Fibroblast of lung (primary cell): ENCODE results near the gene SLC38A6. TPM values are rescaled to one million over a fixed set of nuclear protein-coding genes. Genes with fewer than 3 reads are reported as not detected.

ENCODE experiments used
- DNase-seq, 2 donors: peaks; one replicate each; pipeline versions ENCODE4 v3.0.0 to v3.0.0-alpha.2; 2010; ENCODE audit warnings: low read depth in 2 of 2
- H2AFZ ChIP-seq: 2 replicates; pipeline ENCODE4 v1.5.1; 2012; ENCODE audit warnings: low read length, control low read depth, inconsistent platforms
- H3K27ac ChIP-seq: 2 replicates; pipeline ENCODE4 v1.5.1; 2011; ENCODE audit warnings: low read length, control low read depth; ENCODE audit not compliant: insufficient read depth
- H3K27me3 ChIP-seq: 2 replicates; pipeline ENCODE4 v1.5.1; 2011; ENCODE audit warnings: mild to moderate bottlenecking, low read length; ENCODE audit not compliant: control insufficient read depth, insufficient read depth
- H3K36me3 ChIP-seq: 2 replicates; pipeline ENCODE4 v1.5.1; 2011; ENCODE audit warnings: low read length; ENCODE audit not compliant: control insufficient read depth, insufficient read depth
- H3K4me1 ChIP-seq: 2 replicates; pipeline ENCODE4 v1.5.1; 2011; ENCODE audit warnings: low read length; ENCODE audit not compliant: control insufficient read depth, insufficient read depth; ENCODE audit errors: extremely low read depth
- H3K4me2 ChIP-seq: 2 replicates; pipeline ENCODE4 v1.5.1; 2011; ENCODE audit warnings: low read length, control low read depth; ENCODE audit not compliant: insufficient read depth; ENCODE audit errors: extremely low read depth
- H3K4me3 ChIP-seq, 4 experiments: fragments of 200-600 bp in 1 of 4; sonication (generic) in 1 of 4; replicated peaks in 1 of 4; 2 replicates each; pipeline ENCODE4 v1.5.1; 2011 to 2016; ENCODE audit warnings: low read length in 4 of 4, low read depth in 3 of 4, mild to moderate bottlenecking in 3 of 4, control low read depth in 2 of 4, inconsistent platforms in 1 of 4, mixed read lengths in 1 of 4; ENCODE audit not compliant: insufficient read depth in 1 of 4; ENCODE audit errors: control extremely low read depth in 1 of 4
- H3K79me2 ChIP-seq: 2 replicates; pipeline ENCODE4 v1.5.1; 2012; ENCODE audit warnings: mild to moderate bottlenecking, low read length, inconsistent platforms; ENCODE audit not compliant: control insufficient read depth, insufficient read depth
- H3K9ac ChIP-seq: 2 replicates; pipeline ENCODE4 v1.5.1; 2011; ENCODE audit warnings: mild to moderate bottlenecking, low read length, control low read depth; ENCODE audit not compliant: insufficient read depth
- H3K9me3 ChIP-seq: 2 replicates; pipeline ENCODE4 v1.5.1; 2012; ENCODE audit warnings: low read depth, low read length; ENCODE audit not compliant: control insufficient read depth, insufficient read depth
- H4K20me1 ChIP-seq: 2 replicates; pipeline ENCODE4 v1.5.1; 2011; ENCODE audit warnings: low read length; ENCODE audit not compliant: control insufficient read depth, insufficient read depth; ENCODE audit errors: extremely low read depth
- EZH2 ChIP-seq: IDR thresholded peaks from 2 replicates; pipeline ENCODE4 v1.5.1; 2012; ENCODE audit warnings: low read length, control low read depth, mild to moderate bottlenecking; ENCODE audit errors: missing control alignments
- polyA plus RNA-seq, 2 donors: library from polyadenylated mRNA; depleted of rRNA in 1 of 2; stranded (reverse) in 1 of 2; unstranded in 1 of 2; fragments of >200 nt; gene quantifications; 2 replicates each; pipeline ENCODE4 v1.2.1, GENCODE V29; 2011 to 2012; ENCODE audit warnings: missing spikeins in 1 of 2
- total RNA-seq: library from RNA; depleted of rRNA; stranded (reverse); fragments of >200 nt; gene quantifications from 2 replicates; pipeline ENCODE4 v1.2.1, GENCODE V29; 2014
- TF ChIP-seq, protein P1 (sequence below), 2 donors: IDR thresholded peaks in 1 of 2; conservative IDR thresholded peaks in 1 of 2; 1 replicate in 1 of 2; 2 replicates in 1 of 2; pipeline ENCODE4 v1.5.1; 2011 to 2012; ENCODE audit warnings: low read length in 2 of 2, control low read depth in 1 of 2, inconsistent platforms in 1 of 2, low read depth in 1 of 2, mild to moderate bottlenecking in 1 of 2

SLC38A6 gene
- total and polyA plus RNA-seq, 2 donors (not counting 1 experiment from before 2014, with no cell fraction given): 39.8 to 93.3 TPM

DNA sequence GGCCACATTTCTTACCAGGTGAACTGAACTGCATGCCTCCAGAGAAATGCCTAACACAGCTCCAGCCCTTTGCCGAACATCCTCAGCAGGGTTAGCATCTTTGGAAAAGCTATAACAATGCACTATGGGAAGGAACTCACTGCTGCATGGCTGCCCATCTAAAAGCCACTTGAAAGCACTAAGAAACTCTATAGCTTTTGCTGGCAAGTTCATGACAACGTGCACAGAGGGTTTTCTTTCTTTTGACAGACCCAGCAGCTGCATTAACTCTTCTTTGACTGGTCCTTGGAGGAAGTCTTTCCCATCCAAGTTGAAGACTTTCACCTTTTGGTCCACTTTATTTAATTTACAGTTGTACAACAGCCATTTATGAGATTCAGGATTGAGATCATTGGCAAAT is 5.5 kb upstream of the SLC38A6 start:
- H3K9ac ChIP-seq: no peak overlapping the region
- no peaks in the 10 kb centered on the region for H3K9me3 ChIP-seq
- no peak overlapping the region for H3K4me2 ChIP-seq
- no peaks in the 10 kb centered on the region for H3K27me3 ChIP-seq
- TF ChIP-seq, protein P1, sequence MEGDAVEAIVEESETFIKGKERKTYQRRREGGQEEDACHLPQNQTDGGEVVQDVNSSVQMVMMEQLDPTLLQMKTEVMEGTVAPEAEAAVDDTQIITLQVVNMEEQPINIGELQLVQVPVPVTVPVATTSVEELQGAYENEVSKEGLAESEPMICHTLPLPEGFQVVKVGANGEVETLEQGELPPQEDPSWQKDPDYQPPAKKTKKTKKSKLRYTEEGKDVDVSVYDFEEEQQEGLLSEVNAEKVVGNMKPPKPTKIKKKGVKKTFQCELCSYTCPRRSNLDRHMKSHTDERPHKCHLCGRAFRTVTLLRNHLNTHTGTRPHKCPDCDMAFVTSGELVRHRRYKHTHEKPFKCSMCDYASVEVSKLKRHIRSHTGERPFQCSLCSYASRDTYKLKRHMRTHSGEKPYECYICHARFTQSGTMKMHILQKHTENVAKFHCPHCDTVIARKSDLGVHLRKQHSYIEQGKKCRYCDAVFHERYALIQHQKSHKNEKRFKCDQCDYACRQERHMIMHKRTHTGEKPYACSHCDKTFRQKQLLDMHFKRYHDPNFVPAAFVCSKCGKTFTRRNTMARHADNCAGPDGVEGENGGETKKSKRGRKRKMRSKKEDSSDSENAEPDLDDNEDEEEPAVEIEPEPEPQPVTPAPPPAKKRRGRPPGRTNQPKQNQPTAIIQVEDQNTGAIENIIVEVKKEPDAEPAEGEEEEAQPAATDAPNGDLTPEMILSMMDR (conservative IDR thresholded peaks at IDR 0.05 in 1 of 2, IDR thresholded peaks at IDR 0.05 in 1 of 2; ENCODE audit: low read depth in 1 of 2, low read length in 2 of 2): no peak
- TF ChIP-seq EZH2: no peak
- no peak overlapping the region for H3K27ac ChIP-seq
- no peaks in the 10 kb centered on the region for H4K20me1 ChIP-seq
- H3K4me1 ChIP-seq: no peaks in the 10 kb centered on the region
- no peak for DNase-seq
- H3K4me3 ChIP-seq: no peak overlapping the region
- H3K79me2 ChIP-seq: peaks cover 11% of the 10 kb centered on the region
- H2AFZ ChIP-seq: no peak overlapping the region
- H3K36me3 ChIP-seq: peaks cover 4% of the 10 kb centered on the region

DNA sequence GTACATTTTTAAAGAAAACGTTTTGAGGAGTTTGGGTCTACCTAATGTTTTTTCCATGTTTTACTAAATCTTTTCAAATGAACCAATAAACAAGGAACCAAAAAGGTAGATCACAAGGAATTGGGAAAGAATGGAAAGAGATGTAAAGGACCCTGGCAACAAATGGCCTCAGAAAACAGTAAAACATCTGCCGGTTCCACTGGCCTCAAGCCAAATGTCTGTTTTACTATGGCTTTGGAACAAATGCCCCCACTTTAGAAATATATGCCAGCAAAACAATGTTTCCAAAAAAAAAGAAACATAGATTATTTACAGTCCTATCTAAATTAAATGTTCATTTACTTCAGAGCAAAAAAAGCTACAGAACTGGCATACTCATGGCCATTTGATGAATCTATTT is 3.2 kb upstream of the SLC38A6 start:
- Histone ChIP-seq H3K4me2 (peak overlapping the region; percentile 53), H2AFZ (no peak overlapping the region), H3K4me3 (peak overlapping the region in 3 of 4 experiments; percentile 12 to 54 (median 18)), H3K79me2 (peaks cover 21% of the 10 kb centered on the region), H4K20me1 (no peaks in the 10 kb centered on the region), H3K27me3 (no peaks in the 10 kb centered on the region), H3K27ac (no peak overlapping the region), H3K4me1 (peaks cover 3% of the 10 kb centered on the region), H3K9me3 (no peaks in the 10 kb centered on the region), H3K9ac (no peak overlapping the region), H3K36me3 (peaks cover 4% of the 10 kb centered on the region)
- DNase-seq: no peak
- TF ChIP-seq EZH2: no peak
- TF ChIP-seq, protein P1 (conservative IDR thresholded peaks at IDR 0.05 in 1 of 2, IDR thresholded peaks at IDR 0.05 in 1 of 2; ENCODE audit: low read depth in 1 of 2, low read length in 2 of 2): no peak

DNA sequence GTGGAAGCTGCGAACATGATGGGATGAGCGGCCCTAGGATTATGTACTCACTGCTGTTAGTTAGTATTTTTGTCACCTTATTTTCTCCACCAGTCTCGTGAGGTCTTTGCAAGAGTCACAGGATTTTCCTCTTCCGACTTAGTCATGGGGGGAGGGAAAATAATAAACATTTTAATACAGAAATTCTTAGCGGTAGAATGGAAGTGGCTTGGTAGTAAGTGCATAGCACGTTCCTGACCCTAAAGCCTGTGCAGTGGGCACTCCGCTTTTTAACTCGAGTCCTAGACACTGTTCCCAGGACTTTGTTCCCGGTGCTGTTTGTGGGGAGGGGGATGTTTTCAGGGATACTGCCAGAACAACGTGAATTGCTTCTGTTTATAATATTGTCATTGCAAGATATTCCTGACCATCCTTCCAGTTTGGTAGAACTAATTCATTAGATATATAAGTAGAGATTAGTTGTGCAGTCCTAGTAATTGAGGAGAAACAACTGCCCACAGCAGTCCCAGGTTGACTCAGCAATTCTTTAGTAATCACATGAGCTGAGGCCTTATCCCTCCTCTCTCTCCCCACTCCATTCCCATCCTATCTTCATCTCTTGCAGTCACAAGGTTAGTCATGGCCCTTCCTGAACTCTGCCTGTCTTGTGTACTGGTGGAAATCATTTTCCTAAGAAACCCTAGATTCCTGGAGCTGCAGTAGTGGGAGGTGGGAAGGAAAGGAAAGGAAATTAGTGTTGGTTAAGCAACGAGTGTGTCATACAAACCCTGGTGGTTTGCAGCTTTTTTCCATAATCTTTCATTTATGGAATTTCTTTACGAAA is 799 bp downstream of the SLC38A6 start:
- no peaks in the 10 kb centered on the region for H4K20me1 ChIP-seq
- peaks cover 3% of the 10 kb centered on the region for H3K4me1 ChIP-seq
- H3K36me3 ChIP-seq: peaks cover 3% of the 10 kb centered on the region
- peak; percentile 85 to 90 for DNase-seq
- peak overlapping the region; percentile 58 to 98 (median 84) for H3K4me3 ChIP-seq
- H3K9ac ChIP-seq: peak overlapping the region; percentile 89
- TF ChIP-seq EZH2: no peak
- TF ChIP-seq, protein P1 (conservative IDR thresholded peaks at IDR 0.05 in 1 of 2, IDR thresholded peaks at IDR 0.05 in 1 of 2; ENCODE audit: low read depth in 1 of 2, low read length in 2 of 2): no peak
- no peaks in the 10 kb centered on the region for H3K9me3 ChIP-seq
- H2AFZ ChIP-seq: peak overlapping the region; percentile 58
- no peaks in the 10 kb centered on the region for H3K27me3 ChIP-seq
- H3K27ac ChIP-seq: peak overlapping the region; percentile 95
- peaks cover 26% of the 10 kb centered on the region for H3K79me2 ChIP-seq
- peak overlapping the region; percentile 97 for H3K4me2 ChIP-seq
